GM21737 (cell line): ENCODE results near the gene FEZ2.
A peak's percentile ranks its signal among the peaks of the same experiment; 100 is the strongest.
"Not testable (repeated sequence)": the region's sequence is repeated elsewhere in the genome, so short reads cannot be mapped to it uniquely, and the experiment has no call there.

Experiments used
- ATAC-seq: cut with Tn5 transposase; IDR thresholded peaks from one replicate; pipeline ENCODE4 v1.9.1; 2021; ENCODE audit warnings: mild to moderate bottlenecking, moderate library complexity; ENCODE audit not compliant: unreplicated experiment

The FEZ2 gene, protein sequence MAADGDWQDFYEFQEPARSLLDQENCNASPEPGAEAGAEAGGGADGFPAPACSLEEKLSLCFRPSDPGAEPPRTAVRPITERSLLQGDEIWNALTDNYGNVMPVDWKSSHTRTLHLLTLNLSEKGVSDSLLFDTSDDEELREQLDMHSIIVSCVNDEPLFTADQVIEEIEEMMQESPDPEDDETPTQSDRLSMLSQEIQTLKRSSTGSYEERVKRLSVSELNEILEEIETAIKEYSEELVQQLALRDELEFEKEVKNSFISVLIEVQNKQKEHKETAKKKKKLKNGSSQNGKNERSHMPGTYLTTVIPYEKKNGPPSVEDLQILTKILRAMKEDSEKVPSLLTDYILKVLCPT

DNA sequence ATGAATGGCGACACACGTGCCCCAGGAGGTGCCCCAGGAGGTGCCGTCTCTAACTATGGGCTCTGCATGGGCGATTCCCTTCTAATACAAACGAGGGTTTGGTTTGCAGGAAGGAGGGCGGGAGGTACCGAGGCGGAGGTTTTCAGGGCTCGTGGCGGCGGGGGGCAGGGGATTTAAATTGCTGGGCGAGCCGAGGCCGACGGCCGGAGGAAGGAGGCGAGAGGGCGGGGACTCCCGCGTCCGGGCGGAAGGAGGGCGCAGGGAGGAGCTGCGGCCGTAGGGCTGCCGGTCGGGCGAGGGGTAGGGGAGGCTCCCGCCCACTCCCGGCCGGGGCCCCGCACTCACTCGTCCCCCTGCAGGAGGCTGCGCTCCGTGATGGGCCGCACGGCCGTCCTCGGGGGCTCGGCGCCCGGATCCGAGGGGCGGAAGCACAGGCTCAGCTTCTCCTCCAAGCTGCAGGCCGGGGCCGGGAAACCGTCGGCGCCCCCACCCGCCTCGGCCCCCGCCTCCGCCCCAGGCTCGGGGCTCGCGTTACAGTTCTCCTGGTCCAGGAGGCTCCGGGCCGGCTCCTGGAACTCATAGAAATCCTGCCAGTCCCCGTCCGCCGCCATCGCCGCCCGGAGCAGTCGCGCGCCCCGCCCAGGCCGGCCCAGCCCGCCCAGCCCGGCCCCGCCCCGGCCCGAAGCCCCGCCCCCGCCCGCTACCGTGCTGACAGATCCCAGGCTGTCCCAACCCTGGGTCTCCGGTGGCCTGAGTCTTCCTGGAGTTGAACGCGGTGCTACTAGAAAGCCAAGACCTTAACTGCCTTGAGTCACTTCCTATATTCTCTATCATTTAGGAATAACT lies at the start of gene FEZ2:
Gene FEZ2, minus strand, starts transcription at position 637 of the 846 bp plus-strand sequence. Its CDS starts 26 bp downstream, at position 611.
- ATAC-seq, result peak; percentile 99

DNA sequence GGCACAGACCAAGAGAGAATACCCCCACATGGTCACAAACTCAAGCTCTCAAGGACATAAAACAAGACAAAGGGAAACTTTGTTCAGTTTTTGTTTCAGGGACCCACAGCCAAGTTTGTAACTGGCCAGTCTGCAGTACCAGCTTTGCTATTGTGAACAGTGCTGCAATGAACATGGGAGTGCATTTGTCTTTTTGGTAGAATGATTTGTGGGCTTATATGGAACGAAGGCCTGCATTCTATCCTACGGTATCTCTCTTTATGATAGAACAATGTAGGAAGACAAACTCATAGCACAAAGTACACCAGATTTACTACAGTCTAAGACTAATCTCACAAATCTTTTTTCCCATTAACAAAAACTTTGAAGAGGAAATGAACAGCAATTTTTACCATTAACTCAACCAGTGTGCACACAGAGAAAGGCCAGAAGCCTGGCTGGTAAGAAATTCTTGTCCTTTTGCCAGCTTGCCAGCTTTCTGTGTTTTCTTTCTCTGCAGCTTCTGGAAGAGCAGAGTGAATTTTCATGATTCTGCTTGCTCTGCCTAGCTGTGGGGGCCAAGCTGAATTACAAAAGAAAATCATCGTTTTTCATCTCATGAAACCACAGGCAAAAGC lies 37.1 kb upstream of the FEZ2 start:
- no peak for ATAC-seq

DNA sequence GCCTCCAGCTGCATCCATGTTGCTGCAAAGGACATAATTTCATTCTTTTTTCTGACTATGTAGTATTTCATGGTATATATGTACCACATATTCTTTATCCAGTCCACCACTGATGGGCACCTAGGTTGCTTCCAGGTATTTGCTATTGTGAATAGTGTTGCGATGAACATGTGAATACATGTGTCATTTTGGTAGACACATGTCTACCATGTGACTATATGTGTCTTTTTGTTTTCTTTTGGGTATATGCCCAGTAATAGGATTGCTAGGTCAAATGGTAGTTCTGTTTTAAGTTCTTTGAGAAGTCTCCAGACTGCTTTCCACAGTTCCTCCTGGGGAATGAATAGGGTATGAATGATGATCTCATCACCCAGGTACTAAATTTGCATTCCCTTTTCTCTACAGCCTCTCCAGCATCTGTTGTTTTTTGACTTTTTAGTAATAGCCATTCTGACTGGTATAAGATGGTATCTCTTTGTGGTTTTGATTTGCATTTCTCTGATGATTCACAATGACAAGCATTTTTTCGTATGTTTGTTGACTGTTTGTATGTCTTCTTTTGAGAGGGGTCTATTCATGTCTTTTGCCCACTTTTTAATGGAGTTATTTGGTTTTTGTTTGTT lies 35.6 kb upstream of the FEZ2 start:
- ATAC-seq, result no peak

DNA sequence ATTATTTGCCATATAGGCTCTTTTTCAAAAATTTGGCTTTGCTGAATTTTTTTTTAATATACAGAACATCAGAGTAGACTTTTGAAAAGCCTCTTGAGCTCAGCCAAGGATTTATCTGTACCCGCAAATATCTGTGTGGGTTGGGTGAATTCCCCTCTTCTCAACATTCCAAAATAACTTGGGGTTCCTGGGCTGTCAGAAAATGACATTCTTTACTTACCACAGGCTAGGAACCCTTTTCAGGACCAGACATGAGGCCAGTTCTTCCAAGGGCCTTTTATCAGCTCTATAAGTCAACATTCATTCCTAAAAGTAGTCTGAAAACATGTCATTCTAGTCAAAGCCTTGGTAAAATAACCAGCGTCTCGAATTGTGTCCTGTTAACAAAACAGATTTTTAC lies 28.8 kb upstream of the FEZ2 start:
- ATAC-seq, result no peak

DNA sequence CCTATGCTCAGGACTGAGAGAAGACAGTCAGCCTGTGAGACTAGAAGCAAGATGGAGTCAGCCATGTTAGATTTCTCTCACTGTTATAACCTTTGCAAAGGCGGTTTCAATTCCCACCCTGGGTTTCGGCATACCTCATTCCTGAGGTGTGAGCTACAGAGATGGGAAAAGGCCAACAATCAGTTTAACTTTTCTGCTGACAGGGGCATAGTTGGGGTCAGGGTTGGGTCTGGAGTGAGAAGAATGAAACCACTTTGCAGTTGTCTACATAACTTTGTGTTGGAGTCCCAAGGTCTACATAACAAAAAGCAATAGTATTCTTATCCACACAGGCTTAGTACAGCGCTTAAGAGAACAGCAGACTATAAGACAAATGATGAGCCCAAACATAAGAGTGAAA lies 28.1 kb upstream of the FEZ2 start:
- no peak for ATAC-seq

DNA sequence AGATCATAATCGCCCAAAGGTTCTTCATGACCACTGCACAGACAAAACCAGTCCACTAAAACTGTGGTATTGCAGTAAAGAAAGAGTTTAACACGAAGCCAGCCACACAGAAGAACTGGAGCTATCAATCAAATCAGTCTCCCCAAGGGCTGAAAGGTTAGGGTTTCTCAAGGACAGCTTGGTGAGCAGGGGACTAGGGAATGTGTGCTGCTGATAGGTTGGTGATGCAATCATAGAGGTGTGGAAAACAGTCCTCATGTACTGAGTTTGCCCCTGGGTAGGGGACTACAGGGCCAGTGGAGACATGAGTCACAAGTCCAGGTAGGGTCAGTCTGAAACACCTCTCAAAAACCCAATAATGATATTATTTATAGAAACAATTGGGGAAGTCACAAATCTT lies 27.3 kb upstream of the FEZ2 start:
- ATAC-seq, result no peak

DNA sequence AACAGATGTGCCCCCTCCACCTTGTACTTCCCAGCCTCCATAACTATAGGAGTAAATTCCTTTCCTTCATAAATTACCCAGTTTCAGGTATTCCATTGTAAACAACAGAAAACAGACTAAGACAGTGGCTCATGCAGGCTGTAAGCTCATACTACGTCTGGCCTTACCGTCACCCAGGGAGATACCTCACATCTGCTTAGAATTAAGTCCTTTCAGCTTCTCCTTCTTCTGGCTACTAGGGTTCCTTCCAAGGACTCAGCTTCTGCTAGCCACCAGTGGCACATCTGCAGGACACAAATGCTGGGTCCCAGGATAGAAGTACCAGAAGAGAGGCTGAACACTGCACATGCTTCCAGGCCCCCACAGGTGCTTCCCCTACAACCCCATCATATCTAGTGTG lies 22.4 kb upstream of the FEZ2 start:
- ATAC-seq, result no peak

DNA sequence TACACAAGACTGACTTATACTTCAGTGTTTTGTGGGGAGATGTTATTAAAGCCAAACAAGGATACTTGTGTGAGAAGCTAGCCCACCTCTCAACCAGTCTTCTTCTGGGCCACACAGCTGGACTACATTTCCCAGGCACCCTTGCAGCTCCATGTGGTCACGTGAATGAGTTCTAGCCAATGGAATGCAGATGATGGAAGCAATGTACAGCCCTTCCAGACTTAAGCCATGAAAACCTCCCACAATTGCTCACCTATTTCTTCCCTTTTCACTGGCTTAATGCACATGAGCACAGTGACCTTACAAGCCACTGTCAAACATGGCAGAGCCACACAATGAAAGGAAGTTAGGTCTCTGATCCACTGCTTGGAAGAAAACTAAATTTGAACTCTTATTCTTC lies 20.4 kb upstream of the FEZ2 start:
- ATAC-seq, result peak; percentile 97

DNA sequence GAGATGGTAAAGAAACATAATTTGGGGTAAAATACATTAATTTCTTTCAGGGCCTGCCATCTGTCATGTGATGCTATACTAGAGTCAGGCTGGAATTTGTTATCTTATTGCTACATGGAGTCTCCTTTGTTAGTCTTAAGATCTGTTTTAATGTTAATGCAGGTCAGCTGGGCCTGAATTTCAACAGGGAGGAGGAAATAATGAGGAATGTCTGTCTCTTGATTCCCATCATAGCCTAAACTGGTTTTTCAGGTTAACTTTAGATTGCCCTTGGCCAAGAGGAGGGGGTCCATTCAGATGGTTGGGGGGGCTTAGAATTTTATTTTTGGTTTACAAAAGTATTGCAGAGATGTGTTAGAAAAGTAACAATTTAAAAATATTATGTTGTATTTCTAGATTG lies 19.0 kb upstream of the FEZ2 start:
- ATAC-seq, result no peak

DNA sequence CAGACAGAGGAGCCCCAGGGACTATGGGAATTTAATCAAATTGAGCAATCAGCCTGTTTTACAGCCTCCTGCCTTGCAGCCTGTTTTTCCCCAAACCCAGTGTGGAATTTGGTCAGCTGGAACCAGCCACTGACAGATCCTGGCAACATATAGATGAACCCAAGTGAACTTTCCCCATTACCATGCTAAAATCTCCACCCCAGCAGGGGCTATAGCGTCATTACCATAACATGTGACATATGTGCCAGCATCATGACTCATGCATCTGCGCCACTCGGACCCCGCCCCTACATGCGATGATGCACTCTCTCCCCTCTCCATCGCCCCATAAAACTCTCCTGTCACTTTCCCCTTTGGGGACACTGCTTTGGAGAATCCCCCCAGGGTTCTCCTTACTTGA lies 17.3 kb upstream of the FEZ2 start:
- no peak for ATAC-seq

DNA sequence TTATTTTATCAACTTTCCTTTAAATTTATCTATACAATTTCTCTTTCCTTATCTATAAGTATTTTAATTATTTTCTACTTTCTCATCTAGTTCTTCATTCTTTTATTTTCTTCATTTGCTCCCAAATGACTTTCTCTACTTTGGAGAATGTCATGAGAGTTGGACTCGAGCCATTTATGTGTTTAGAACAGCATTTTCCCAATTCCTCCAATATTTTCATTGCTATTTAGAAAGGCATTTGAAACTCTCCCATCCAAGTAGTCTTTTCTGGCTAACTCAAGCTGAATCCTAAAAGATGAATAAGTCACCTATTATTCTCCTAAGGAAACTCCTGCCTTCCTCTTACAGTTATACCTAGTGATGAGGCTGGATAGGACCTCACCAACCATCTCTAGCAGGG lies 15.8 kb upstream of the FEZ2 start:
- no peak for ATAC-seq

DNA sequence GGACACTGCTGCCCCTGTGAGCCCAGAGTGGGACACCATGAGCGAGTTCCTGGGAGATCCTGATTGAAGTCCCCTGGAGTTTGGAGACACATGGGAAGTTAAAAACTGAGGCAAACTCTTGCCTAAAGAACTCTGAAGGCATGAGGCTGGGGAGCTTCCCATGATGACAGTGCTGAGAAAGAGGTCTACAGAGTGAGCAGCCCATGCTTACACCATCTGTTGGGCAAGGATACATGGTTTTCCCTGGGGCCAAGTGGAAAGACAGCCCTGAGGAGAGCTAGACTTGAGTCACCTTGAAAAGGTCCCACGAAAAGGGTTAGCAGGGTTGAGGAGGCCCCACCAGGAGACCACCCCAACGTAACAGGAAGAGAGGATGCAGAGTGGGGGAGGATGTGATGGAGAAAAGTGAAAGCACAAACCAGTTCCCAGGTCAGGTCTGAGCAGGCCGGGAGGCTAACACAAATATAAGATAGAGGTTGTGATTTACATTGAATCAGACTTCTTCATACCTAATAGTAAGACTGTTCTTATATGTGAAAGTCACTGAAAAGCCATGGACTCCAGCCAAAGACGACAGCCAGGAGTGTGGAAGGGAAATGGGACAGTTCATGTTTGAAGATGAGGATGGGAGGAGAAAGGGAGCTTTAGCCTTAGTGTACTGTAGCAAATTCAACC lies 13.5 kb upstream of the FEZ2 start:
- ATAC-seq, result no peak

DNA sequence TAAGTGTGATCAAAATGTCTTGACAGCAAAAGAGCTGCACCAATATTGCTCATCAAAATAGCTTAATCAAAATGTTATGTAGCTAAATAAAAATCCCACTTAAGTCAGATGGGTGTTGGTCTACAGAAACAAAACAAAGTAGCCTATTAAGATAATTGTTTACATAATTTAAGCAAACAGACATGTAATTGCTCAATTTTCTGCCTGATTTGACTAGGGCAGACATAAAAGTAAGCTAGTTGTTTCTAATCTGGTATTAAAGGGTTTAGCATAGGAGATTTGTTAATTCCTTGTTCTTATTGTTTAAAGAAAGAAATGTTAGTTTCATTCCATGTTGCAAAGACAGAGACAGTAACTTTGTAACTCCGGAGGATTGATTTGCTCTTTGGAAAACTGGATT lies 11.5 kb upstream of the FEZ2 start:
- no peak for ATAC-seq

DNA sequence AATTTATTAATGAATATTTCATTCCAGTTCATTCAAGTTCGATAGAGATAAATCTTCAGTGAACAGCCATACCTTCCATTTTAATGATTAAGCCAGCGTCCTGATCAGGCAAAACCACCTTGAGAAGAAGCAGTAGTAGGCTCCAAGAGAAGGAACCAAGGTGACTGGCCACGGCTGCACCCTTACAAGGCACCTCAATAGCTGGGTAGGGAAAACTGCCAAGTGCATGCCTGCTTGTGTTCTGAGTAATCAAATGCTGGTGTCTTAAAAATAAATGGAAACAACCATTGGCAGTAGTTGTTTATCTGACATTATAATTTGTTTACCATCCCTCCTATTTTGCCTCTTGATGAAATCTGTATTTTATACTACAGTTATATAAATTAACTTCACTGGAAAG lies 10.0 kb upstream of the FEZ2 start:
- ATAC-seq, result no peak

DNA sequence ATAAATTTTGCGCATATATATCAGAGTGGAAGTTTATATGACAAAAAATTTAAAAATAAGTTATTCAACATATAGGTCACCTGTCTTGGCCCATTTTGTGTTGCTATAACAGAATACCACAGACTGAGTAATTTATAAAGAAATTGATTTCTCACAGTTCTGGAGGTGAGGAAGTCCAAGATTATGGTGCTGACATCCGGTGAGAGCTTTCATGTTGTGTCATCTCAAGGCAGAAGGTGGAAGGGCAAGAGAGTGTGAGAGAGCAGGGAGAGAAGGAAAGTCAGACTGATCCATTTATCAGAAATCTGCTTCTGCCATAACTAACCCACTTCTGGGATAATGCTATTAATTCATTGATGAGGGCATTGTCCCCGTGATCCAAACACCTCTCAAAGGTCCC lies 9.0 kb upstream of the FEZ2 start:
- no peak for ATAC-seq

DNA sequence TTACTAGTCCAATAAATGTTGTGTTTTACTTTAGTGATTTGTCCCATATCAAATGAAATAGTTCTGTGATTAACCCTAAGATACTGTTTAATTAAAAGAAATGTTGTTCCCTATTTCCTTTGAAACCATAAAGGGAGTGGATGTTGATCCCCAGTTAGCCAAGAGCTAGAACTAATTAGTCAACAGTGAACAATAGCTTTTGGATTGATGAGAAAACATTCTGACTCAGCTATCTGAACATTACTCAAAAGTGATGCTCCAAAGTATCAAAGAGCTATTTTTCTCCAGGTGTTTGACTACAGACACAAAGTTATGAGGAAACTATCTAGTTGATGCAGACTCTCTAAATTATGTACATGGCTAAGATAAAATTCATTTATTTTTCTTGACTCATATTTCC lies 7.3 kb upstream of the FEZ2 start:
- ATAC-seq, result no peak

DNA sequence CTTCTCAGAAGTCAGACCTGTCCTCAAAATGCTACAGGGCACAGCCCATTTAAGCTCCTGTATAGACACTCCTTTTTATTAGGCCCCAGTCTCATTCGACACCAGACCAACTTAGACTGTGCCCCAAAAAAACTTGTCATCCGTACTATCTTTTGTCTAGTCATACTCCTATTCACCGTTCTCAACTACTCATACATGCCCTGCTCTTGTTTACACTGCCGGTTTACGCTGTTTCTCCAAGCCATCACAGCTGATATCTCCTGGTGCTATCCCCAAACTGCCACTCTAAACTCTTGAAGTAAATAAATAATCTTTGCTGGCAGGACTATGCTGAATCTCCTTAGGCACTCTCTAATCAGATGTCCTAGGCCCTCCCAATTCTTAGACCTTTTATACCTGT lies 5.7 kb upstream of the FEZ2 start:
- not testable (repeated sequence) for ATAC-seq

DNA sequence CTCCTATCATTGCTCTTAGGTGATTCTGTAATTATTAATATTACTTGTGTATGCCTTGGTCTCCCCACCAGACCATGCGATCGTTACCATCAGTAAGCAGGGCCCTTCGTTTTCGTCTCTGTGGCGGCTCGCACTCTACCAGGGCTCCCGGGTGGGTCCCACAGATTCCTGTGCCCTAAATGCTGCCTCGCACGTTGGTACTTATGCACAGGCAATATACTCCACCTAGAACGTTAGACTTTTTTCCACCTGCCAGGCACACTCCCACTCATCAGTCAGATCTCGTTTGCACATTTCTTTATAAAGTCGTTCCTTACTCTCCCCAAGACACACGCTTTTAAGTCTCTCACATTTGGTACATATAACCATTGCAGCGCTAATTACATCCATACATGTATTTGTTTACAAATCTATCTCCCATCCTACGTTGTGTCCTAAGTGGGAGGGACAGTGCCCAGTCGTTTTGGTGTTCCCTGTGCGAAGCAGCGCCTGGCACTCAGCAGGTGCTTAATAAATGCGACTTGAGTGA lies 901 bp downstream of the FEZ2 start:
- ATAC-seq, result no peak

DNA sequence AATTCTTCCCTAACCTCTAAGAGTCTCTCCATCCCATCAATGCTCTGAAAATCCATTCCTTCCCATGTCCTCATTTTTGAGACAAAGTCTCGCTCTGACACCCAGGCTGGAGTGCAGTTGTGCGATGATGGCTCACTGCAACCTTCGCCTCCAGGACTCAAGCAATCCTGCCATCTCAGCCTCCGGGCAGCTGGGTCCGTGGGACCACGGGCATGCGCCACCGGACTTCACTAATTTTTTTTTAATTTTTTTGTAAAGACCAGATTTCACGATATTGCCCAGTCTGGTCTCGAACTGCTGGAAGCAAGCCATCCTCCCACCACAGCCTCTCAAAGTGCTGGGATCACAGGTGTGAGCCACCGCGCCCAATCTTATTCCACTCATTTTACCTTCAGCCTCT lies 1.6 kb downstream of the FEZ2 start:
- no peak for ATAC-seq

DNA sequence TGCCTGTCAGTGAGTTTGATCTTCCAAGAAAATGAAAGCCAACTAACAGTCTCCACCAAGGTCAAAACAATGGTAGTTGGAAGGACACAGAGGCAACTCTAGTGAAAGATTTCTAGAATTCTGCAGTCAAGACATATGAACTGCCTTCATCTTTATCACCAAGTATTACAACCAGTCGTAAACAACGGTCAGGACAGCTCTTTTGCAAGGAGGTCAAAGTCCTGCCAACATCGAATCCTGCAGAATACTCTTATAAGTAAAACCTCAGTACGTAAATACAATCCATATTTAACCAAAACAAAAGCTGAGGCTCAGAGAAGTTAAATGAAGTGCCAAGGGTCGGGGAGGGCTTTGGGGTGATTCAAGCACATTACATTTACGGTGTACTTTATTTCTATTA lies 3.1 kb downstream of the FEZ2 start:
- no peak for ATAC-seq

DNA sequence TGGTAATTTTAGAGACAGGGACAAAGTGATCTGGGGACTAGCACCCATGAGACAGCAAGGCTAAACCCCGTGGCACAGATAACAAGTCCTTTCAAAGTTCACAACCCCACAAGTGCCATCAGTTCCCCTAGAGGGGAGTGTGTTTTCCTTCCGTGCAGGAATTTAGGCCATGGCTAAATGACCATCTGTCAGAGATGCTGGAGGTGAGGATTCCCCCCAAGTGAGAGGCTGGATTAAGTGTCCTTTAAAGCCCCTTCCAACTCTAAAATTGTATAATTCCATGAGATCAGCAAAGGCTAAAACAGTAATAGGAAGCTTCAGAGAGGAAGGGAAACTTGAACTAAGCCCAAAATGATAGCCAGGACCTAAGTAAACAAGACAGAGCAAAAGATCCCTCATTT lies 8.7 kb downstream of the FEZ2 start:
- ATAC-seq, result no peak
